ENCODE results near the gene JHY. TPM values are rescaled to one million over a fixed set of nuclear protein-coding genes. Genes with fewer than 3 reads are reported as not detected.

Gene JHY
- 1.5 and 1.6 TPM in 2 replicates for total RNA-seq

DNA sequence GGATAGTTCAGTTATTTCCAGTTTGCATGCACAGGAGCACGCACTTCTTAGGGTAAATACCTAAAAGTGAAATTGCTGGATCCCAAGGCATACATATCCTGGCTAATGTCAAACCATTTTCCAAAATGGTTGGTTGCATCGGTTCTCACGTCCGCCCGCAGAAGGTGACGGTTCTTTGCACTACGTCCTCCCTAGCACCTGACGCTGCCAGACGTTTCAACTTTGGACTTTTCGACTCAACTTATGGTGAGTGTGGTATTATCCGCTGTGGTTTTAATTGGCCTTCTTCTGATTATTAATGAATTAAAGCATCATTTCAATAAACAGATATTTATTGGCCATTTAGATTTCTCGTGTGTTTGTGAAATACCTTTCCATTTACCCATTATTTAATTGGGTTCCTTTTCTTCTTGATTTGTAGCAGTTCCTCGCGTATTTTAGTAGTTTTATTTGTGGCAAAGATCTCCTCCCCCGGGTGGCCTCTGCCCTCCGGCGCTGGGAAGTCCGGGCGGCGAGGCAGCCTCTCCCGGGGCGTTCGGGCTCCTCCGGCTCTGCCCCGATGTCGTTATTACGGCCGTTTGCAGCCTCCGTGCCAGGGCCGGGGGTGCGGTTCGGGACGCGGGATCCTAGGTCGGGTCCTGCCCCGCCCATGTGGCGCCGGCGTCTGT, at the start of gene JHY:
Gene JHY (plus strand): TSS at position 571 of the 668 bp plus-strand sequence. CDS start 3,091 bp downstream, outside the sequence.

DNA sequence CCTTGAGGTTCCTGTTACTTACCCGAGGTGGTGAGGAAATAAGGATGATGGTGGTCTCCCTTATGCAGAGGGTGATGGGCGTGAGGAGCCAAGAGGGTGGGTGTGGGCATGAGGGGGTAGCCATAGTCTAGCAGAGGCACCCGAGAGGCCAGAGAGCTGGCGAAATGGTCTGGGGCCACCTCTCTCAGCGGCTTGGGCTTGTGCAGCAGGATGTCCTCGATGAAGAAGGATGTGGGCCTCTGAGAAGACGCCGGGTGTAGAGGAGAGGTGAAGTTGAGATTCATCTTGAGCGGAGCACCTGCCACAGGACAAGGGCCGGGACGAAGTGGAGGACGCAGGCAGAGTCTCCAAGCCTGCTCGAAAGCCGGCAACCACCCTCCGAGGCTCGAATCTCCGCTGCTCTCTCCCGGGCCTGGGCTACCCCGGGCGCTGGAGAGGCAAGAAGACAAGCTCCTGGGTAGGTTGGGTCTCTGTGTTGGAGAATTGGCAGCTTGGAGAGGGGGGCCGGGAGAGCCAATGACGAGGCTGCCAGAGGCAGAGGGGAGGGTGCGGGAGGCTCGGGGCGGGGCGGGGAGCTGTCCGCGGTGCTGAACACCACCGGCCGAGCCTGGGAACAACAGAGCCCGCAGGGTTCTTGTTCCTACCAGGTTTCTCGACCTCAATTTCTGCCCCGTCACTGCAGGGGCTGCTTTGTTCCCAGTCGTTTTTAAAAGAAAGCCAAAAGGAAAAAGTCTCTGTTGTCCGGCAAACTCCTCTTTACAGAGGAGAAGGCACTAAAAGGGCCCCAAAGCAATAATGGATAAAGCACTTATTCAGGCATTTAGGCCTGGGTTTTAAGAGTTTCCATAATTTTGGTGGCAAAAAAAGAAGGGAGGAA, 99.1 kb downstream of the JHY start, which contains the start of gene BSX:
Gene BSX (minus strand): TSS at position 447 of the 877 bp plus-strand sequence. CDS start 163 bp downstream, at position 284.

Other genes starting within 250 kb of the JHY start
- 21.9 and 57.5 TPM in 2 replicates for gene UBASH3B, start 227.0 kb upstream of the JHY start, total RNA-seq
- gene CRTAM, start 44.3 kb upstream of the JHY start, total RNA-seq, result not detected in 2 replicates
- gene BSX, start 99.1 kb downstream of the JHY start, total RNA-seq, result not detected in 2 replicates
- gene HSPA8, start 179.4 kb downstream of the JHY start, total RNA-seq, result 763 and 1,343 TPM in 2 replicates